ENCODE data around the gene MPZL3. TPM values are rescaled to one million over a fixed set of nuclear protein-coding genes. Genes with fewer than 3 reads are reported as not detected.

The MPZL3 gene
- total and polyA plus RNA-seq, 12 donors: 1.7 to 4.2 (median 2.4) TPM

DNA sequence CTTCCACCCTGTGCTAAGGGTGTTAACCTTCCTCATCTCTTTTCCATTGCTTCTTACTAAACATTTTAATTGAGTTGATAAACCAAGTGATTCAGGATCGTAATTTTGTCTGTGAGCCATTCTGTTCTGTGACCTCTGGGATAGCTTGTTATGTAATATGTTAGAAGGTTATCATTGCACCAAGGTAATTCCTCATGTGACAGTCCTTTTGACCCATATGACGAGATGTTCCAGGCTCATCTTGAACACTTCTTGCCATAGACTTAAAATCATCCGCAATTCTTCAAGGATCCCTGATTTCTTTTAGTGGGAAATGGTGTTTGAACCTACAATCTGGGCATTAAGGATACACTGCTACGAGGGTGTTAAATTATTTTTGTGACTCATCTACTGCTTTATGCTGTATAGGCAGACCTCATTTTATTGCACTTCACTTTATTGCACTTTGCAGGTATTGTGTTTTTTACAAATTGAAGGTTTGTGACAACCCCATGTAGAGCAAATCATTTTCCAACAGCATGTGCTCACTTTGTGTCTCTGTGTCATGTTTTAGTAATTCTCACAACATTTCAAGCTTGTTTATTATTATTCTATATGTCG is 31.0 kb upstream of the MPZL3 start:
- intact Hi-C loops (cut with DNase I): no loop called here
- H3K27ac ChIP-seq: no peak overlapping the region
- TF ChIP-seq, protein P1, sequence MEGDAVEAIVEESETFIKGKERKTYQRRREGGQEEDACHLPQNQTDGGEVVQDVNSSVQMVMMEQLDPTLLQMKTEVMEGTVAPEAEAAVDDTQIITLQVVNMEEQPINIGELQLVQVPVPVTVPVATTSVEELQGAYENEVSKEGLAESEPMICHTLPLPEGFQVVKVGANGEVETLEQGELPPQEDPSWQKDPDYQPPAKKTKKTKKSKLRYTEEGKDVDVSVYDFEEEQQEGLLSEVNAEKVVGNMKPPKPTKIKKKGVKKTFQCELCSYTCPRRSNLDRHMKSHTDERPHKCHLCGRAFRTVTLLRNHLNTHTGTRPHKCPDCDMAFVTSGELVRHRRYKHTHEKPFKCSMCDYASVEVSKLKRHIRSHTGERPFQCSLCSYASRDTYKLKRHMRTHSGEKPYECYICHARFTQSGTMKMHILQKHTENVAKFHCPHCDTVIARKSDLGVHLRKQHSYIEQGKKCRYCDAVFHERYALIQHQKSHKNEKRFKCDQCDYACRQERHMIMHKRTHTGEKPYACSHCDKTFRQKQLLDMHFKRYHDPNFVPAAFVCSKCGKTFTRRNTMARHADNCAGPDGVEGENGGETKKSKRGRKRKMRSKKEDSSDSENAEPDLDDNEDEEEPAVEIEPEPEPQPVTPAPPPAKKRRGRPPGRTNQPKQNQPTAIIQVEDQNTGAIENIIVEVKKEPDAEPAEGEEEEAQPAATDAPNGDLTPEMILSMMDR (IDR thresholded peaks at IDR 0.05): no peak
- ATAC-seq: no peak
- WGBS, 2 donors: 72 to 74% methylated on average over 5 of the region's 5 CpGs
- peaks cover 0 to 5% (median 0%) of the 10 kb centered on the region in 7 donors for H3K27me3 ChIP-seq
- peaks cover 0 to 3% (median 0%) of the 10 kb centered on the region in 11 donors for H3K9me3 ChIP-seq
- no peak overlapping the region for H3K4me3 ChIP-seq
- no peaks in the 10 kb centered on the region for H3K4me1 ChIP-seq
- no peak for DNase-seq
- H3K36me3 ChIP-seq: no peaks in the 10 kb centered on the region

DNA sequence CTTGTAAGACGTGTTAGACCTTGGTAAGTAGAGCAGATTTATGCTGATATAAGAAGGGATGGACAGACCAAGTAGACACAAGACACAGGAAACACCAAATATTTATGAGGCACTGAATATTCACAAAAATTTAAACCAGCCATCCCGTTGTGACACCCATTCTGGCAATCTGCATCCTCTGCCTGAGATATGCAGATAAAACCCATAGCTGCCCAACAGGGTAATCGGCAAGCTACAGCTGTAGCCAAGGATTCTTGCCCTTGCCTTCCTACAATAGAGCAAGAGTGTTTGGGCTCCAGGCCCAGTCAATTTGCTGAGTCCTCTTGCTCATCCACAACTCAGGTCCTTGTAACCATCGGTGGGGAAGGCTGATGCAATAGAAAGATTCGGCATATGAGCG is 30.4 kb upstream of the MPZL3 start:
- DNase-seq (no peak), ATAC-seq (no peak)
- 72 to 84% methylated on average over 6 of the region's 6 CpGs for WGBS, 2 donors
- Histone ChIP-seq H3K4me1 (no peaks in the 10 kb centered on the region), H3K27me3 (peaks cover 0 to 5% (median 0%) of the 10 kb centered on the region in 7 donors), H3K4me3 (no peak overlapping the region), H3K27ac (no peak overlapping the region), H3K36me3 (no peaks in the 10 kb centered on the region), H3K9me3 (peaks cover 0 to 3% (median 0%) of the 10 kb centered on the region in 11 donors)
- TF ChIP-seq, protein P1 (IDR thresholded peaks at IDR 0.05): no peak
- intact Hi-C loops (cut with DNase I): no loop called here

DNA sequence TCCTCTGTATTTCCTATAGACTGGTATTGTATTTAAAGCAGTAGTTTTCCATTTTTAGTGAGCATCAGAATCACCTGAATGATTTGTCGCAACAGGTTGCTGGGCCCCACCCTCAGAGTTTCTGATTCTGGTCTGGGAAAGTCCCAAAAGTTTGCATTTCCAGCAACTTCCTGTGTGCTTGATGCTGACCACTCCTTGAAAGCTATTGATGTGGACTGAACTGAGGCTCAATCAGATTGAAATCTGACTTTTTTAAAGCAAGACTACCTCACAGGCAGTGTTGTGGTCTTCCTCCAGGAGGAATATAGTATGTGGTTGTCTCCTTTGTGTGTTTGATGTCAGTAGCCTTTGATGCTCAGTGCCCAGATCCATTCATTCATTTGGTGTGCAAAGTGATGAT is 29.1 kb upstream of the MPZL3 start:
- TF ChIP-seq, protein P1 (IDR thresholded peaks at IDR 0.05): no peak
- ATAC-seq (no peak), DNase-seq (no peak)
- no peak overlapping the region for H3K27ac ChIP-seq
- H3K9me3 ChIP-seq: peaks cover 0 to 3% (median 0%) of the 10 kb centered on the region in 11 donors
- no peaks in the 10 kb centered on the region for H3K36me3 ChIP-seq
- WGBS, 2 donors: 84 to 91% methylated on average over 1 of the region's 1 CpG
- H3K27me3 ChIP-seq: peaks cover 0 to 5% (median 0%) of the 10 kb centered on the region in 7 donors
- H3K4me1 ChIP-seq: peaks cover 0 to 10% (median 0%) of the 10 kb centered on the region in 9 donors
- intact Hi-C loops (cut with DNase I): no loop called here
- H3K4me3 ChIP-seq: no peak overlapping the region

DNA sequence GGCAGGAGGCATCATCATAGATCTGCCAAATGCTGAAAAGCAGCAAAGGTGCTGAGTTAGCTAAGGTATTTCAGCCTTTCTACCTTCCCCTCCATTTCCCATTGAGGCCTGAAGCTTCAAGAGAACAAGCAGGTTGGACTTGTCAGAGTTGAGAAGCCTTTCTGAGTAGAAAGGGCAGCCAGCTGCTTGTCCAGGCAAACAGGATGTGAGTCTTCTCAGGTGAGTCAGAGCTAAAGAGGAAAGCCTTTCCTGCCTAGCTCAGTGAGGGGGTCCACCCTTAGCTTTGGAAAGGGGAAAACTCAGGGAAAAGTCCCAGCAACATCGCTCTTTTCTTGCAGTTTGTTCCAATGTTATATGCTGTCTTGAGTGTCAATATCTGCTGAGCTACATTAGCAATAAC is 25.1 kb upstream of the MPZL3 start:
- TF ChIP-seq, protein P1 (IDR thresholded peaks at IDR 0.05): no peak
- Histone ChIP-seq H3K4me1 (peaks cover 0 to 16% (median 0%) of the 10 kb centered on the region in 9 donors), H3K27ac (peak overlapping the region in 2 of 10 donors; percentile 22 to 76), H3K9me3 (no peaks in the 10 kb centered on the region), H3K27me3 (peaks cover 0 to 14% (median 0%) of the 10 kb centered on the region in 7 donors), H3K36me3 (no peaks in the 10 kb centered on the region), H3K4me3 (no peak overlapping the region)
- ATAC-seq (peak in 3 of 8 donors; percentile 52 to 64 (median 58)), DNase-seq (no peak)
- 68 to 81% methylated on average over 1 of the region's 1 CpG for WGBS, 2 donors
- intact Hi-C loops (cut with DNase I): no loop called here
